Daoy (cell line): Measurements from ENCODE around the gene RNF169. TPM values are rescaled to one million over a fixed set of nuclear protein-coding genes. Genes with fewer than 3 reads are reported as not detected.

Experiments
- DNase-seq: peaks from one replicate; pipeline ENCODE4 v3.0.0-alpha.2; 2015; ENCODE audit warnings: low read depth
- total RNA-seq: library from RNA; depleted of rRNA; stranded (reverse); fragments of >200 nt; shearing (Covaris generic); gene quantifications from 2 replicates; pipeline ENCODE4 v1.2.3, GENCODE V29; 2014; rRNA removed

RNF169 gene
- total RNA-seq, 1 experiment from 2014 or later = 5.8 TPM

GRCh38 chr11:74870485-74870884 lies 121.8 kb downstream of the RNF169 start:
- peak; percentile 16 for DNase-seq

DNA sequence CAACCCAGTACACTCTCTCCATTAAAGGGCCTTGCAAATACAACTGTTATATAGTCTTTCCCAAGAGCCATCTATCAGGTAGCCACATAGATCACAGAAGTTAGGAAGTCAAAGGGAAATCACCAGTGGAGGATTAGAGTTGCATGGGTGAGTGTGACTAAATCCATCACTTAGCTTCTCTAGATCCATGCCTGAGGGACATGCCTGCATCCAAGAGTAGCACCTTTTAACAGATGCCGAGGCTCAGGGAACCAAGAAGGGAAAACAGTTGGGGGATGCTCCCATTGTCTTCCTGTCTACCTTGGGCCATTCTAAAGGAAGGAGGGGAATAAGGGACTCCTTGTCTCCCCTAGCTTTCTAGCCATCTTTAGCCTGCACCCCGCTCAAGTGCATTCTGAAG lies 122.4 kb downstream of the RNF169 start:
- no peak for DNase-seq

DNA sequence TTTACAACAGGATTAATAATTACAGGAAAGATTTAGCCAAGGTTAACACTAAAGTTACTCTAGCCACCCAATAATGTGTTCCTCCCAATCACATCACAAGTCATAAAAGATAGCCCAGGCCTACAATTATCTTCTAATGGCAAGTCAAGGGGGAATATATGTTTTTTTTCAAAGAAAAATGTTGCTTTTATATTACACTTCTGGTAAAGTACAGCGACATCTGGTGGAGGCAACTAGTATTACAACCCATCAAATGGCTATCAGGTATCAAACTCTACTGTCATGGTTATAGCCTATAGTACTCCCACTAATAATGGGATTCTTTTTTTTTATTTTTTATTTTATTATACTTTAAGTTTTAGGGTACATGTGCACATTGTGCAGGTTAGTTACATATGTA lies 128.5 kb downstream of the RNF169 start:
- no peak for DNase-seq

Other genes starting within 250 kb of the RNF169 start
- 14.3 and 22.9 TPM in 2 replicates for gene POLD3, start 156.3 kb upstream of the RNF169 start, total RNA-seq
- not detected in 2 replicates for gene CHRDL2, start 17.4 kb upstream of the RNF169 start, total RNA-seq
- gene XRRA1, start 200.2 kb downstream of the RNF169 start, total RNA-seq = 5.6 and 9.7 TPM in 2 replicates
- gene SPCS2, start 200.4 kb downstream of the RNF169 start, total RNA-seq = 21.1 and 46.8 TPM in 2 replicates
- 5.9 and 17.7 TPM in 2 replicates for gene NEU3, start 240.1 kb downstream of the RNF169 start, total RNA-seq